Measurements from ENCODE around the gene KMT2A. TPM values are rescaled to one million over a fixed set of nuclear protein-coding genes. Genes with fewer than 3 reads are reported as not detected.

Gene KMT2A
- polyA plus RNA-seq, 1 donor from 2014 or later: 16.7 TPM

DNA sequence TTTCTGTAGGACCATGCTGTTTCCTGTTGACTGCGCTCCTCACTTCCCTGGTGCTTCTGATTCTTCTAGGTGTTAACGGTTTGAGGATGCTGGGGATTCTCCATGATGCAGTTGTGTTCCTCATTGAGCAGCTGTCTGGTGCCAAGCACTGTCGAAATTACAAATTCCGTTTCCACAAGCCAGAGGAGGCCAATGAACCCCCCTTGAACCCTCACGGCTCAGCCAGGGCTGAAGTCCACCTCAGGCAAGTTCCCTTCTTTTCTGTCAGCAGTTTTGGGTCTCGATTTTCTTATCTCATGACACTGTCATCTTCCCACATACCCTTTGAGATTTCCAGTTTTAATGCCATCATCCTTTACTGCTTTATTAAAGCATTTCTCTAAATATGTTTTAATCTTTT is 83.3 kb downstream of the KMT2A start:
- H3K27me3 ChIP-seq (ENCODE audit: insufficient read depth, low read depth, low read length): no peaks in the 10 kb centered on the region
- TF ChIP-seq SMC3 (conservative IDR thresholded peaks at IDR 0.05; ENCODE audit: poor library complexity) (no peak), RAD21 (conservative IDR thresholded peaks at IDR 0.05) (no peak), TAF1 (IDR thresholded peaks at IDR 0.05; ENCODE audit: low read depth) (no peak), POLR2AphosphoS5 (IDR thresholded peaks at IDR 0.05) (no peak), MXI1 (conservative IDR thresholded peaks at IDR 0.05; ENCODE audit: poor library complexity, severe bottlenecking) (no peak), EP300 (conservative IDR thresholded peaks at IDR 0.05; ENCODE audit: poor library complexity, severe bottlenecking) (no peak), EZH2 (IDR thresholded peaks at IDR 0.05; ENCODE audit: borderline replicate concordance, insufficient read depth, low read length, poor library complexity, severe bottlenecking) (no peak)
- TF ChIP-seq, protein P1, sequence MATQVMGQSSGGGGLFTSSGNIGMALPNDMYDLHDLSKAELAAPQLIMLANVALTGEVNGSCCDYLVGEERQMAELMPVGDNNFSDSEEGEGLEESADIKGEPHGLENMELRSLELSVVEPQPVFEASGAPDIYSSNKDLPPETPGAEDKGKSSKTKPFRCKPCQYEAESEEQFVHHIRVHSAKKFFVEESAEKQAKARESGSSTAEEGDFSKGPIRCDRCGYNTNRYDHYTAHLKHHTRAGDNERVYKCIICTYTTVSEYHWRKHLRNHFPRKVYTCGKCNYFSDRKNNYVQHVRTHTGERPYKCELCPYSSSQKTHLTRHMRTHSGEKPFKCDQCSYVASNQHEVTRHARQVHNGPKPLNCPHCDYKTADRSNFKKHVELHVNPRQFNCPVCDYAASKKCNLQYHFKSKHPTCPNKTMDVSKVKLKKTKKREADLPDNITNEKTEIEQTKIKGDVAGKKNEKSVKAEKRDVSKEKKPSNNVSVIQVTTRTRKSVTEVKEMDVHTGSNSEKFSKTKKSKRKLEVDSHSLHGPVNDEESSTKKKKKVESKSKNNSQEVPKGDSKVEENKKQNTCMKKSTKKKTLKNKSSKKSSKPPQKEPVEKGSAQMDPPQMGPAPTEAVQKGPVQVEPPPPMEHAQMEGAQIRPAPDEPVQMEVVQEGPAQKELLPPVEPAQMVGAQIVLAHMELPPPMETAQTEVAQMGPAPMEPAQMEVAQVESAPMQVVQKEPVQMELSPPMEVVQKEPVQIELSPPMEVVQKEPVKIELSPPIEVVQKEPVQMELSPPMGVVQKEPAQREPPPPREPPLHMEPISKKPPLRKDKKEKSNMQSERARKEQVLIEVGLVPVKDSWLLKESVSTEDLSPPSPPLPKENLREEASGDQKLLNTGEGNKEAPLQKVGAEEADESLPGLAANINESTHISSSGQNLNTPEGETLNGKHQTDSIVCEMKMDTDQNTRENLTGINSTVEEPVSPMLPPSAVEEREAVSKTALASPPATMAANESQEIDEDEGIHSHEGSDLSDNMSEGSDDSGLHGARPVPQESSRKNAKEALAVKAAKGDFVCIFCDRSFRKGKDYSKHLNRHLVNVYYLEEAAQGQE (IDR thresholded peaks at IDR 0.05; ENCODE audit: borderline replicate concordance): no peak
- TF ChIP-seq, protein P2, sequence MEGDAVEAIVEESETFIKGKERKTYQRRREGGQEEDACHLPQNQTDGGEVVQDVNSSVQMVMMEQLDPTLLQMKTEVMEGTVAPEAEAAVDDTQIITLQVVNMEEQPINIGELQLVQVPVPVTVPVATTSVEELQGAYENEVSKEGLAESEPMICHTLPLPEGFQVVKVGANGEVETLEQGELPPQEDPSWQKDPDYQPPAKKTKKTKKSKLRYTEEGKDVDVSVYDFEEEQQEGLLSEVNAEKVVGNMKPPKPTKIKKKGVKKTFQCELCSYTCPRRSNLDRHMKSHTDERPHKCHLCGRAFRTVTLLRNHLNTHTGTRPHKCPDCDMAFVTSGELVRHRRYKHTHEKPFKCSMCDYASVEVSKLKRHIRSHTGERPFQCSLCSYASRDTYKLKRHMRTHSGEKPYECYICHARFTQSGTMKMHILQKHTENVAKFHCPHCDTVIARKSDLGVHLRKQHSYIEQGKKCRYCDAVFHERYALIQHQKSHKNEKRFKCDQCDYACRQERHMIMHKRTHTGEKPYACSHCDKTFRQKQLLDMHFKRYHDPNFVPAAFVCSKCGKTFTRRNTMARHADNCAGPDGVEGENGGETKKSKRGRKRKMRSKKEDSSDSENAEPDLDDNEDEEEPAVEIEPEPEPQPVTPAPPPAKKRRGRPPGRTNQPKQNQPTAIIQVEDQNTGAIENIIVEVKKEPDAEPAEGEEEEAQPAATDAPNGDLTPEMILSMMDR (IDR thresholded peaks at IDR 0.05; ENCODE audit: poor library complexity, severe bottlenecking): no peak
- no peak overlapping the region for H2AFZ ChIP-seq (ENCODE audit: low read depth, low read length)
- H3K79me2 ChIP-seq (replicated peaks; ENCODE audit: insufficient read depth, low read length): no peaks in the 10 kb centered on the region
- no peaks in the 10 kb centered on the region for H3K9me2 ChIP-seq (ENCODE audit: insufficient read depth, low read length)
- H4K20me1 ChIP-seq (ENCODE audit: insufficient read depth): no peaks in the 10 kb centered on the region
- H3K36me3 ChIP-seq (ENCODE audit: insufficient read depth, low read length): peaks cover 15% of the 10 kb centered on the region
- H3K4me3 ChIP-seq (ENCODE audit: low read length): no peak overlapping the region
- no peaks in the 10 kb centered on the region for H3K9me3 ChIP-seq (ENCODE audit: low read length)
- no peak overlapping the region for H3K27ac ChIP-seq (ENCODE audit: low read length)
- no peaks in the 10 kb centered on the region for H3F3A ChIP-seq (ENCODE audit: insufficient read depth, low read length, poor library complexity, severe bottlenecking)
- no peak overlapping the region for H3K9ac ChIP-seq (ENCODE audit: low read length)
- H3K4me2 ChIP-seq (ENCODE audit: low read length): no peak overlapping the region

DNA sequence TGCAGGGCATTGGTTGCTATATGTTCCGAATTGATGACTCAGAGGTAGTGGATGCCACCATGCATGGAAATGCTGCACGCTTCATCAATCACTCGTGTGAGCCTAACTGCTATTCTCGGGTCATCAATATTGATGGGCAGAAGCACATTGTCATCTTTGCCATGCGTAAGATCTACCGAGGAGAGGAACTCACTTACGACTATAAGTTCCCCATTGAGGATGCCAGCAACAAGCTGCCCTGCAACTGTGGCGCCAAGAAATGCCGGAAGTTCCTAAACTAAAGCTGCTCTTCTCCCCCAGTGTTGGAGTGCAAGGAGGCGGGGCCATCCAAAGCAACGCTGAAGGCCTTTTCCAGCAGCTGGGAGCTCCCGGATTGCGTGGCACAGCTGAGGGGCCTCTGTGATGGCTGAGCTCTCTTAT is 85.6 kb downstream of the KMT2A start:
- H3K4me3 ChIP-seq (ENCODE audit: low read length): no peak overlapping the region
- H3K27ac ChIP-seq (ENCODE audit: low read length): no peak overlapping the region
- no peak overlapping the region for H3K4me2 ChIP-seq (ENCODE audit: low read length)
- no peaks in the 10 kb centered on the region for H3K79me2 ChIP-seq (replicated peaks; ENCODE audit: insufficient read depth, low read length)
- H3K9me2 ChIP-seq (ENCODE audit: insufficient read depth, low read length): no peaks in the 10 kb centered on the region
- peaks cover 5% of the 10 kb centered on the region for H3K36me3 ChIP-seq (ENCODE audit: insufficient read depth, low read length)
- no peak for TF ChIP-seq TAF1 (IDR thresholded peaks at IDR 0.05; ENCODE audit: low read depth)
- TF ChIP-seq POLR2AphosphoS5 (IDR thresholded peaks at IDR 0.05): no peak
- TF ChIP-seq EP300 (conservative IDR thresholded peaks at IDR 0.05; ENCODE audit: poor library complexity, severe bottlenecking): no peak
- TF ChIP-seq SMC3 (conservative IDR thresholded peaks at IDR 0.05; ENCODE audit: poor library complexity): no peak
- TF ChIP-seq, protein P1 (IDR thresholded peaks at IDR 0.05; ENCODE audit: borderline replicate concordance): no peak
- TF ChIP-seq RAD21 (conservative IDR thresholded peaks at IDR 0.05): no peak
- TF ChIP-seq EZH2 (IDR thresholded peaks at IDR 0.05; ENCODE audit: borderline replicate concordance, insufficient read depth, low read length, poor library complexity, severe bottlenecking): no peak
- TF ChIP-seq MXI1 (conservative IDR thresholded peaks at IDR 0.05; ENCODE audit: poor library complexity, severe bottlenecking): no peak
- H3K9me3 ChIP-seq (ENCODE audit: low read length): no peaks in the 10 kb centered on the region
- H4K20me1 ChIP-seq (ENCODE audit: insufficient read depth): no peaks in the 10 kb centered on the region
- no peak overlapping the region for H3K9ac ChIP-seq (ENCODE audit: low read length)
- no peak overlapping the region for H2AFZ ChIP-seq (ENCODE audit: low read depth, low read length)
- no peaks in the 10 kb centered on the region for H3K27me3 ChIP-seq (ENCODE audit: insufficient read depth, low read depth, low read length)
- no peaks in the 10 kb centered on the region for H3F3A ChIP-seq (ENCODE audit: insufficient read depth, low read length, poor library complexity, severe bottlenecking)

All from neural cell (in vitro differentiated cells).